Esophagus muscularis mucosa (tissue), 3 donors: ENCODE data around the gene CNST.

Experiments used
- CTCF ChIP-seq, 3 experiments: fragments of 200-600 bp in 2 of 3; fragments of 450-650 bp in 1 of 3; sonication (generic) in 2 of 3; IDR thresholded peaks; one replicate each; pipeline ENCODE4 v1.5.1; 2017 to 2019; ENCODE audit warnings: antibody characterized with exemption in 3 of 3, mild to moderate bottlenecking in 2 of 3, moderate library complexity in 1 of 3
- POLR2A ChIP-seq: fragments of 450-650 bp; IDR thresholded peaks from one replicate; pipeline ENCODE4 v1.6.1; 2017; ENCODE audit warnings: antibody characterized with exemption, moderate library complexity, mild to moderate bottlenecking, low read depth
- POLR2AphosphoS5 ChIP-seq, 2 donors: sonication (generic); formaldehyde crosslinking; IDR thresholded peaks; one replicate each; pipeline ENCODE4 v1.6.1; 2017; ENCODE audit warnings: antibody characterized with exemption in 2 of 2

- TF ChIP-seq POLR2A (no peak), POLR2AphosphoS5 (IDR thresholded peaks at IDR 0.05) (no peak), CTCF (IDR thresholded peaks at IDR 0.05) (no peak)
These were observed 32.1 kb upstream of the CNST start for GRCh38 chr1:246534114-246534513.
